HuH-7 (cell line): ENCODE results near the gene ARHGEF1.

Experiments used
- DNase-seq: peaks from one replicate; pipeline ENCODE4 v3.0.0; 2011; ENCODE audit warnings: low spot score

ARHGEF1 gene

GRCh38 chr19:41956621-41957020 is 73.6 kb downstream of the ARHGEF1 start:
- no peak for DNase-seq
